Glutamatergic neuron (in vitro differentiated cells): ENCODE measurements around the gene PTH2. TPM values are rescaled to one million over a fixed set of nuclear protein-coding genes. Genes with fewer than 3 reads are reported as not detected.

ENCODE experiments used
- DNase-seq: peaks from one replicate; pipeline ENCODE4 v3.0.0; 2022
- H3K27ac Mint-ChIP-seq: one replicate; pipeline ENCODE4 v1.8.0; 2020; ENCODE audit warnings: mild to moderate bottlenecking, mixed read lengths, inconsistent platforms; ENCODE audit not compliant: unreplicated experiment
- H3K27me3 Mint-ChIP-seq: one replicate; pipeline ENCODE4 v1.8.0; 2020; ENCODE audit warnings: mild to moderate bottlenecking, moderate library complexity, mixed read lengths, inconsistent platforms; ENCODE audit not compliant: unreplicated experiment
- H3K36me3 Mint-ChIP-seq: one replicate; pipeline ENCODE4 v1.8.0; 2020; ENCODE audit warnings: mild to moderate bottlenecking, mixed read lengths, inconsistent platforms; ENCODE audit not compliant: unreplicated experiment
- H3K4me1 Mint-ChIP-seq: one replicate; pipeline ENCODE4 v1.8.0; 2020; ENCODE audit warnings: mild to moderate bottlenecking, low read depth, mixed read lengths, inconsistent platforms; ENCODE audit not compliant: unreplicated experiment
- H3K4me3 Mint-ChIP-seq: one replicate; pipeline ENCODE4 v1.8.0; 2020; ENCODE audit warnings: mild to moderate bottlenecking, mixed read lengths, inconsistent platforms; ENCODE audit not compliant: unreplicated experiment
- H3K9me3 Mint-ChIP-seq: one replicate; pipeline ENCODE4 v1.8.0; 2020; ENCODE audit warnings: mild to moderate bottlenecking, moderate library complexity, mixed read lengths, inconsistent platforms; ENCODE audit not compliant: unreplicated experiment
- CTCF ChIP-seq: fragments of 200-600 bp; sonication (generic); IDR thresholded peaks from one replicate; pipeline ENCODE4 v1.5.0; 2021; ENCODE audit not compliant: partially characterized antibody, unreplicated experiment
- total RNA-seq: library from RNA; stranded (reverse); fragmentation: NEBNext Ultra II Directional; extraction: Animal tissue kit (Norgen Biotek cat#: 25700); gene quantifications from one replicate; pipeline ENCODE4 v1.2.1, GENCODE V29; 2021; ENCODE audit not compliant: unreplicated experiment

Gene PTH2
- total RNA-seq, 1 donor from 2014 or later = 2.5 TPM

GRCh38 chr19:49390929-49391359, 32.3 kb downstream of the PTH2 start:
- TF ChIP-seq CTCF = no peak
- H3K4me3 Mint-ChIP-seq = no peak overlapping the region
- H3K9me3 Mint-ChIP-seq = peaks cover 9% of the 10 kb centered on the region
- peak overlapping the region; percentile 33 for H3K27ac Mint-ChIP-seq
- no peak for DNase-seq
- peaks cover 8% of the 10 kb centered on the region for H3K27me3 Mint-ChIP-seq
- H3K36me3 Mint-ChIP-seq = peaks cover 9% of the 10 kb centered on the region
- H3K4me1 Mint-ChIP-seq = peaks cover 10% of the 10 kb centered on the region

GRCh38 chr19:49390131-49390928, 32.9 kb downstream of the PTH2 start:
- DNase-seq = no peak
- Mint-ChIP-seq H3K4me3 (no peak overlapping the region), H3K27ac (no peak overlapping the region), H3K4me1 (peaks cover 10% of the 10 kb centered on the region), H3K9me3 (peaks cover 9% of the 10 kb centered on the region), H3K27me3 (peaks cover 8% of the 10 kb centered on the region), H3K36me3 (peaks cover 9% of the 10 kb centered on the region)
- no peak for TF ChIP-seq CTCF

- TF ChIP-seq CTCF = no peak
- H3K4me3 Mint-ChIP-seq = no peak overlapping the region
- DNase-seq = no peak
- H3K27me3 Mint-ChIP-seq = peaks cover 8% of the 10 kb centered on the region
- H3K27ac Mint-ChIP-seq = no peak overlapping the region
- H3K9me3 Mint-ChIP-seq = peaks cover 9% of the 10 kb centered on the region
- H3K4me1 Mint-ChIP-seq = peaks cover 5% of the 10 kb centered on the region
- peaks cover 9% of the 10 kb centered on the region for H3K36me3 Mint-ChIP-seq
Measured at GRCh38 chr19:49389406-49389805, 33.8 kb downstream of the PTH2 start.

- no peak within 1 kb of the TSS for H3K27ac Mint-ChIP-seq
- H3K9me3 Mint-ChIP-seq = peaks cover 7% of the 10 kb centered on the region
- DNase-seq = no peak
- H3K36me3 Mint-ChIP-seq = peaks cover 9% of the 10 kb centered on the region
- H3K4me3 Mint-ChIP-seq = peak within 1 kb of the TSS; percentile 42
- H3K27me3 Mint-ChIP-seq = peaks cover 8% of the 10 kb centered on the region
- peaks cover 4% of the 10 kb centered on the region for H3K4me1 Mint-ChIP-seq
- no peak for TF ChIP-seq CTCF
Measured at GRCh38 chr19:49387936-49388372, 35.3 kb downstream of the PTH2 start, which contains the start of gene KASH5. Gene KASH5 (plus strand): TSS chr19:49388249. CDS start chr19:49390884, 2,635 bp downstream.

GRCh38 chr19:49383599-49383998, 39.6 kb downstream of the PTH2 start:
- H3K9me3 Mint-ChIP-seq = peaks cover 4% of the 10 kb centered on the region
- no peak overlapping the region for H3K4me3 Mint-ChIP-seq
- peaks cover 7% of the 10 kb centered on the region for H3K36me3 Mint-ChIP-seq
- H3K27ac Mint-ChIP-seq = no peak overlapping the region
- H3K27me3 Mint-ChIP-seq = peaks cover 6% of the 10 kb centered on the region
- TF ChIP-seq CTCF = no peak
- H3K4me1 Mint-ChIP-seq = no peaks in the 10 kb centered on the region
- DNase-seq = no peak
